Endothelial cell of umbilical vein (primary cell): Measurements from ENCODE around the gene PIP5K1A.

Source experiments
- EZH2 ChIP-seq: IDR thresholded peaks from 2 replicates; pipeline ENCODE4 v1.6.1; 2012; ENCODE audit warnings: borderline replicate concordance, low read depth, mild to moderate bottlenecking, moderate library complexity, low read length, inconsistent platforms; ENCODE audit not compliant: severe bottlenecking
- JUN ChIP-seq: IDR thresholded peaks from 2 replicates; pipeline ENCODE4 v1.6.1; 2011; ENCODE audit warnings: borderline replicate concordance, low read depth; ENCODE audit not compliant: insufficient read length, insufficient read depth
- MYC ChIP-seq: IDR thresholded peaks from one replicate; pipeline ENCODE4 v1.6.1; 2011; ENCODE audit warnings: mild to moderate bottlenecking, low read depth, low read length
- POLR2A ChIP-seq: IDR thresholded peaks from 2 replicates; pipeline ENCODE4 v1.6.1; 2012; ENCODE audit warnings: low read depth, mild to moderate bottlenecking, control low read depth, low read length
- POLR2AphosphoS5 ChIP-seq: IDR thresholded peaks from 2 replicates; pipeline ENCODE4 v1.6.1; 2012; ENCODE audit warnings: low read depth, mild to moderate bottlenecking, control low read depth, low read length, moderate library complexity; ENCODE audit not compliant: insufficient read depth
- TF ChIP-seq, protein P1 (sequence below), 2 donors: IDR thresholded peaks; 1 replicate in 1 of 2; 2 replicates in 1 of 2; pipeline ENCODE4 v1.5.1; 2011; ENCODE audit warnings: low read length in 2 of 2, mild to moderate bottlenecking in 2 of 2, moderate library complexity in 2 of 2, control low read depth in 1 of 2, inconsistent platforms in 1 of 2, low read depth in 1 of 2; ENCODE audit not compliant: insufficient read depth in 1 of 2; ENCODE audit errors: extremely low read depth in 1 of 2
- TF ChIP-seq, protein P2 (sequence below): IDR thresholded peaks from 2 replicates; pipeline ENCODE4 v1.6.1; 2011; ENCODE audit not compliant: insufficient read depth, insufficient read length

DNA sequence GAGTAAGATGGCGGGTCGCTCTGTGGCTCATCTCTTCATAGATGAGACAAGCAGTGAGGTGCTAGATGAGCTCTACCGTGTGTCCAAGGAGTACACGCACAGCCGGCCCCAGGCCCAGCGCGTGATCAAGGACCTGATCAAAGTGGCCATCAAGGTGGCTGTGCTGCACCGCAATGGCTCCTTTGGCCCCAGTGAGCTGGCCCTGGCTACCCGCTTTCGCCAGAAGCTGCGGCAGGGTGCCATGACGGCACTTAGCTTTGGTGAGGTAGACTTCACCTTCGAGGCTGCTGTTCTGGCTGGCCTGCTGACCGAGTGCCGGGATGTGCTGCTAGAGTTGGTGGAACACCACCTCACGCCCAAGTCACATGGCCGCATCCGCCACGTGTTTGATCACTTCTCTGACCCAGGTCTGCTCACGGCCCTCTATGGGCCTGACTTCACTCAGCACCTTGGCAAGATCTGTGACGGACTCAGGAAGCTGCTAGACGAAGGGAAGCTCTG lies 39.6 kb upstream of the PIP5K1A start:
- TF ChIP-seq, protein P1, sequence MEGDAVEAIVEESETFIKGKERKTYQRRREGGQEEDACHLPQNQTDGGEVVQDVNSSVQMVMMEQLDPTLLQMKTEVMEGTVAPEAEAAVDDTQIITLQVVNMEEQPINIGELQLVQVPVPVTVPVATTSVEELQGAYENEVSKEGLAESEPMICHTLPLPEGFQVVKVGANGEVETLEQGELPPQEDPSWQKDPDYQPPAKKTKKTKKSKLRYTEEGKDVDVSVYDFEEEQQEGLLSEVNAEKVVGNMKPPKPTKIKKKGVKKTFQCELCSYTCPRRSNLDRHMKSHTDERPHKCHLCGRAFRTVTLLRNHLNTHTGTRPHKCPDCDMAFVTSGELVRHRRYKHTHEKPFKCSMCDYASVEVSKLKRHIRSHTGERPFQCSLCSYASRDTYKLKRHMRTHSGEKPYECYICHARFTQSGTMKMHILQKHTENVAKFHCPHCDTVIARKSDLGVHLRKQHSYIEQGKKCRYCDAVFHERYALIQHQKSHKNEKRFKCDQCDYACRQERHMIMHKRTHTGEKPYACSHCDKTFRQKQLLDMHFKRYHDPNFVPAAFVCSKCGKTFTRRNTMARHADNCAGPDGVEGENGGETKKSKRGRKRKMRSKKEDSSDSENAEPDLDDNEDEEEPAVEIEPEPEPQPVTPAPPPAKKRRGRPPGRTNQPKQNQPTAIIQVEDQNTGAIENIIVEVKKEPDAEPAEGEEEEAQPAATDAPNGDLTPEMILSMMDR (IDR thresholded peaks at IDR 0.05; ENCODE audit: extremely low read depth in 1 of 2, insufficient read depth in 1 of 2, low read depth in 1 of 2, low read length in 2 of 2) = no peak
- TF ChIP-seq, protein P2, sequence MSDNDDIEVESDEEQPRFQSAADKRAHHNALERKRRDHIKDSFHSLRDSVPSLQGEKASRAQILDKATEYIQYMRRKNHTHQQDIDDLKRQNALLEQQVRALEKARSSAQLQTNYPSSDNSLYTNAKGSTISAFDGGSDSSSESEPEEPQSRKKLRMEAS = no peak
- no peak for TF ChIP-seq EZH2
- TF ChIP-seq POLR2A = no peak
- TF ChIP-seq POLR2AphosphoS5 = no peak
- no peak for TF ChIP-seq MYC
- no peak for TF ChIP-seq JUN
